ENCODE measurements around the gene SEC22A. TPM values are rescaled to one million over a fixed set of nuclear protein-coding genes. Genes with fewer than 3 reads are reported as not detected.

SEC22A gene
- polyA plus RNA-seq, 6 donors from 2014 or later, result 12.5 to 17.0 (median 13.6) TPM

- H3K27ac Mint-ChIP-seq, result no peak overlapping the region
- H3K27me3 Mint-ChIP-seq, result no peaks in the 10 kb centered on the region
- ATAC-seq (ENCODE audit: low read depth in 2 of 2) (no peak), DNase-seq (no peak)
- H3K9me3 Mint-ChIP-seq, result peaks cover 0 to 4% (median 3%) of the 10 kb centered on the region in 7 donors
- no peak overlapping the region for H3K4me3 Mint-ChIP-seq
- H3K36me3 Mint-ChIP-seq, result peaks cover 4 to 5% of the 10 kb centered on the region in 2 donors
- peaks cover 0 to under 1% (median 0%) of the 10 kb centered on the region in 3 donors for H3K4me1 Mint-ChIP-seq
Measured at GRCh38 chr3:123159926-123160635, 41.7 kb upstream of the SEC22A start.

- Mint-ChIP-seq H3K27me3 (no peaks in the 10 kb centered on the region), H3K9me3 (peaks cover 0 to 7% (median 3%) of the 10 kb centered on the region in 7 donors), H3K36me3 (peaks cover 6 to 8% of the 10 kb centered on the region in 2 donors), H3K27ac (no peak overlapping the region), H3K4me1 (no peaks in the 10 kb centered on the region), H3K4me3 (no peak overlapping the region)
- no peak for DNase-seq
- ATAC-seq (ENCODE audit: low read depth in 2 of 2), result no peak
Measured at GRCh38 chr3:123161167-123161566, 40.6 kb upstream of the SEC22A start.

- peaks cover 0 to 14% (median 4%) of the 10 kb centered on the region in 7 donors for H3K9me3 Mint-ChIP-seq
- no peaks in the 10 kb centered on the region for H3K4me1 Mint-ChIP-seq
- H3K4me3 Mint-ChIP-seq, result no peak overlapping the region
- H3K36me3 Mint-ChIP-seq, result peaks cover 6 to 15% of the 10 kb centered on the region in 2 donors
- ATAC-seq (ENCODE audit: low read depth in 2 of 2) (no peak), DNase-seq (no peak)
- H3K27ac Mint-ChIP-seq, result peak overlapping the region in 2 of 6 donors; percentile 37 to 87
- H3K27me3 Mint-ChIP-seq, result no peaks in the 10 kb centered on the region
Measured at GRCh38 chr3:123163141-123163540, 38.6 kb upstream of the SEC22A start.

GRCh38 chr3:123165163-123165562, 36.6 kb upstream of the SEC22A start:
- Mint-ChIP-seq H3K4me3 (no peak overlapping the region), H3K36me3 (peaks cover 6 to 15% of the 10 kb centered on the region in 2 donors), H3K27ac (no peak overlapping the region), H3K27me3 (no peaks in the 10 kb centered on the region), H3K4me1 (no peaks in the 10 kb centered on the region), H3K9me3 (peaks cover 0 to 14% (median 4%) of the 10 kb centered on the region in 7 donors)
- no peak for DNase-seq
- no peak for ATAC-seq (ENCODE audit: low read depth in 2 of 2)

- no peak for ATAC-seq (ENCODE audit: low read depth in 2 of 2)
- peaks cover 6 to 15% of the 10 kb centered on the region in 2 donors for H3K36me3 Mint-ChIP-seq
Measured at GRCh38 chr3:123167686-123168085, 34.1 kb upstream of the SEC22A start.

GRCh38 chr3:123168122-123168521, 33.6 kb upstream of the SEC22A start:
- Mint-ChIP-seq H3K4me1 (no peaks in the 10 kb centered on the region), H3K4me3 (no peak overlapping the region), H3K27ac (no peak overlapping the region), H3K36me3 (peaks cover 6 to 15% of the 10 kb centered on the region in 2 donors), H3K9me3 (peaks cover 0 to 14% (median 4%) of the 10 kb centered on the region in 7 donors), H3K27me3 (no peaks in the 10 kb centered on the region)
- DNase-seq (no peak), ATAC-seq (ENCODE audit: low read depth in 2 of 2) (no peak)

More at GRCh38 chr3:123167686-123168085, 34.1 kb upstream of the SEC22A start:
- H3K27me3 Mint-ChIP-seq, result no peaks in the 10 kb centered on the region
- peaks cover 0 to 14% (median 4%) of the 10 kb centered on the region in 7 donors for H3K9me3 Mint-ChIP-seq
- no peak overlapping the region for H3K27ac Mint-ChIP-seq
- DNase-seq, result no peak
- H3K4me1 Mint-ChIP-seq, result no peaks in the 10 kb centered on the region
- H3K4me3 Mint-ChIP-seq, result no peak overlapping the region

GRCh38 chr3:123168605-123169004, 33.1 kb upstream of the SEC22A start:
- DNase-seq, result no peak
- Mint-ChIP-seq H3K27ac (no peak overlapping the region), H3K36me3 (peaks cover 6 to 15% of the 10 kb centered on the region in 2 donors), H3K4me1 (no peaks in the 10 kb centered on the region), H3K27me3 (no peaks in the 10 kb centered on the region), H3K9me3 (peaks cover 0 to 14% (median 4%) of the 10 kb centered on the region in 7 donors), H3K4me3 (no peak overlapping the region)
- ATAC-seq (ENCODE audit: low read depth in 2 of 2), result no peak

GRCh38 chr3:123169492-123169929, 32.2 kb upstream of the SEC22A start:
- peaks cover 0 to 14% (median 4%) of the 10 kb centered on the region in 7 donors for H3K9me3 Mint-ChIP-seq
- H3K27me3 Mint-ChIP-seq, result no peaks in the 10 kb centered on the region
- DNase-seq (no peak), ATAC-seq (ENCODE audit: low read depth in 2 of 2) (no peak)
- H3K4me3 Mint-ChIP-seq, result peak overlapping the region in 1 of 8 donors; percentile 3
- no peaks in the 10 kb centered on the region for H3K4me1 Mint-ChIP-seq
- peaks cover 6 to 15% of the 10 kb centered on the region in 2 donors for H3K36me3 Mint-ChIP-seq
- peak overlapping the region in 1 of 6 donors; percentile 72 for H3K27ac Mint-ChIP-seq

GRCh38 chr3:123169930-123170329, 31.8 kb upstream of the SEC22A start:
- peaks cover 3 to 11% of the 10 kb centered on the region in 2 donors for H3K36me3 Mint-ChIP-seq
- no peaks in the 10 kb centered on the region for H3K4me1 Mint-ChIP-seq
- peaks cover 0 to 12% (median 3%) of the 10 kb centered on the region in 7 donors for H3K9me3 Mint-ChIP-seq
- H3K27me3 Mint-ChIP-seq, result no peaks in the 10 kb centered on the region
- no peak for ATAC-seq (ENCODE audit: low read depth in 2 of 2)
- no peak overlapping the region for H3K4me3 Mint-ChIP-seq
- DNase-seq, result no peak
- no peak overlapping the region for H3K27ac Mint-ChIP-seq

- no peak for DNase-seq
- no peak for ATAC-seq (ENCODE audit: low read depth in 2 of 2)
- H3K27ac Mint-ChIP-seq, result no peak overlapping the region
- peaks cover 1 to 23% (median 6%) of the 10 kb centered on the region in 7 donors for H3K9me3 Mint-ChIP-seq
- no peaks in the 10 kb centered on the region for H3K27me3 Mint-ChIP-seq
- no peaks in the 10 kb centered on the region for H3K4me1 Mint-ChIP-seq
- H3K4me3 Mint-ChIP-seq, result no peak overlapping the region
- peaks cover 7 to 10% of the 10 kb centered on the region in 2 donors for H3K36me3 Mint-ChIP-seq
Measured at GRCh38 chr3:123180791-123181190, 21.0 kb upstream of the SEC22A start.

GRCh38 chr3:123186695-123187094, 15.0 kb upstream of the SEC22A start:
- Mint-ChIP-seq H3K4me3 (no peak overlapping the region), H3K27me3 (peaks cover 0 to 12% (median 8%) of the 10 kb centered on the region in 3 donors), H3K36me3 (peaks cover 6% of the 10 kb centered on the region in 2 donors), H3K4me1 (no peaks in the 10 kb centered on the region), H3K9me3 (peaks cover 1 to 20% (median 6%) of the 10 kb centered on the region in 7 donors), H3K27ac (no peak overlapping the region)
- DNase-seq (no peak), ATAC-seq (ENCODE audit: low read depth in 2 of 2) (no peak)

GRCh38 chr3:123188058-123188457, 13.7 kb upstream of the SEC22A start:
- H3K27me3 Mint-ChIP-seq, result peaks cover 0 to 12% (median 8%) of the 10 kb centered on the region in 3 donors
- no peaks in the 10 kb centered on the region for H3K36me3 Mint-ChIP-seq
- no peak for DNase-seq
- H3K4me1 Mint-ChIP-seq, result no peaks in the 10 kb centered on the region
- peaks cover 0 to 6% (median under 1%) of the 10 kb centered on the region in 7 donors for H3K9me3 Mint-ChIP-seq
- ATAC-seq (ENCODE audit: low read depth in 2 of 2), result no peak
- peak overlapping the region in 1 of 6 donors; percentile 87 for H3K27ac Mint-ChIP-seq
- no peak overlapping the region for H3K4me3 Mint-ChIP-seq

GRCh38 chr3:123193448-123194101, 8.2 kb upstream of the SEC22A start:
- Mint-ChIP-seq H3K4me3 (no peak overlapping the region), H3K36me3 (peaks cover 0 to 8% of the 10 kb centered on the region in 2 donors), H3K27me3 (peaks cover 0 to 10% (median 10%) of the 10 kb centered on the region in 3 donors), H3K4me1 (no peaks in the 10 kb centered on the region), H3K9me3 (peaks cover 2 to 7% (median 5%) of the 10 kb centered on the region in 7 donors), H3K27ac (no peak overlapping the region)
- DNase-seq (no peak), ATAC-seq (ENCODE audit: low read depth in 2 of 2) (no peak)

GRCh38 chr3:123194552-123194951, 7.2 kb upstream of the SEC22A start:
- peaks cover 3 to 14% (median 9%) of the 10 kb centered on the region in 7 donors for H3K9me3 Mint-ChIP-seq
- H3K27me3 Mint-ChIP-seq, result peaks cover 0 to 10% (median 10%) of the 10 kb centered on the region in 3 donors
- DNase-seq (no peak), ATAC-seq (ENCODE audit: low read depth in 2 of 2) (no peak)
- H3K36me3 Mint-ChIP-seq, result peaks cover 0 to 8% of the 10 kb centered on the region in 2 donors
- H3K4me1 Mint-ChIP-seq, result no peaks in the 10 kb centered on the region
- no peak overlapping the region for H3K27ac Mint-ChIP-seq
- H3K4me3 Mint-ChIP-seq, result no peak overlapping the region

Data from naive B cell (primary cell).